Erythroblast (primary cell): ENCODE results near the gene RNF26.

Source experiments
- GATA1 ChIP-seq: IDR thresholded peaks from 2 replicates; pipeline ENCODE4 v1.6.1; 2011; ENCODE audit warnings: low read depth, mild to moderate bottlenecking, control low read depth, low read length, moderate library complexity
- POLR2A ChIP-seq: IDR thresholded peaks from 2 replicates; pipeline ENCODE4 v1.6.1; 2011; ENCODE audit warnings: mild to moderate bottlenecking, low read length

GRCh38 chr11:119338965-119339588, 4.8 kb downstream of the RNF26 start:
- no peak for TF ChIP-seq GATA1
- TF ChIP-seq POLR2A: no peak
